GM10248 (cell line): Measurements from ENCODE around the gene PUSL1.

Experiments used
- CTCF ChIA-PET: fragments of 300-600 bp; sonication (Branson Sonifier 250); formaldehyde crosslinking; extraction: SDS; loops from one replicate; lab custom pipeline; 2021; ENCODE audit warnings: antibody characterized with exemption; lab: Yijun Ruan, JAX
- POLR2A ChIA-PET: fragments of 350-650 bp; sonication (Branson Sonifier 250); formaldehyde crosslinking; extraction: SDS; loops from one replicate; lab custom pipeline; 2020; ENCODE audit warnings: antibody characterized with exemption; lab: Yijun Ruan, JAX
- DNase-seq: peaks from one replicate; pipeline ENCODE4 v3.0.0; 2012; ENCODE audit errors: extremely low spot score
- CTCF ChIP-seq: IDR thresholded peaks from 2 replicates; pipeline ENCODE4 v1.5.1; 2012; ENCODE audit warnings: mild to moderate bottlenecking, low read depth; ENCODE audit errors: extremely low read depth, missing control alignments, control extremely low read depth

The PUSL1 gene

GRCh38 chr1:1321477-1321876 lies 13.1 kb downstream of the PUSL1 start:
- POLR2A ChIA-PET = interaction anchor here (1.0 kb wide), 1 partner anchor 10 kb away, joined by 4 read pairs; no protein-coding TSS in a partner anchor
- no peak for TF ChIP-seq CTCF
- CTCF ChIA-PET = no interaction called here
- DNase-seq = no peak

- no peak for TF ChIP-seq CTCF
- ChIA-PET POLR2A (no interaction called here), CTCF (no interaction called here)
- no peak for DNase-seq
Observed at GRCh38 chr1:1322418-1322817, 14.0 kb downstream of the PUSL1 start.

GRCh38 chr1:1322952-1323351 lies 14.6 kb downstream of the PUSL1 start:
- ChIA-PET POLR2A (no interaction called here), CTCF (no interaction called here)
- no peak for DNase-seq
- TF ChIP-seq CTCF = no peak

- CTCF ChIA-PET = no interaction called here
- POLR2A ChIA-PET = interaction anchor here (0.7 kb wide), 1 partner anchor 73 kb away, joined by 3 read pairs; no protein-coding TSS in a partner anchor
- no peak for DNase-seq
Observed at GRCh38 chr1:1324084-1324523, 15.7 kb downstream of the PUSL1 start.

GRCh38 chr1:1324524-1325287 lies 16.3 kb downstream of the PUSL1 start, which contains the start of the genes CPTP and INTS11:
Gene CPTP (plus strand): TSS chr1:1324802. CDS start chr1:1326911, 2,109 bp downstream.
Gene INTS11 (minus strand): TSS chr1:1324660. CDS start chr1:1324608, 52 bp downstream.
- DNase-seq = peak; percentile 99
- no peak for TF ChIP-seq CTCF
- POLR2A ChIA-PET = interaction anchor here (0.7 kb wide), 1 partner anchor 74 kb away, joined by 3 read pairs; no protein-coding TSS in a partner anchor
- CTCF ChIA-PET = interaction anchor here (0.9 to 1.4 kb wide), 2 partner anchors 47 to 202 kb away, joined by 3 to 4 read pairs; no protein-coding TSS in a partner anchor

More at GRCh38 chr1:1324084-1324523, 15.7 kb downstream of the PUSL1 start:
- no peak for TF ChIP-seq CTCF

- no peak for TF ChIP-seq CTCF
- ChIA-PET CTCF (interaction anchor here (0.9 to 1.4 kb wide), 2 partner anchors 46 to 203 kb away, joined by 3 to 4 read pairs; no protein-coding TSS in a partner anchor), POLR2A (no interaction called here)
- DNase-seq = no peak
Observed at GRCh38 chr1:1325288-1326074, 17.1 kb downstream of the PUSL1 start.
